ENCODE results near the gene PARP3. TPM values are rescaled to one million over a fixed set of nuclear protein-coding genes. Genes with fewer than 3 reads are reported as not detected.

Gene PARP3
- total and polyA plus RNA-seq, 10 of the 15 experiments (the other 5 are each of a cell fraction or from before 2014, with no cell fraction given), result 2.1 to 31.2 (median 19.5) TPM

DNA sequence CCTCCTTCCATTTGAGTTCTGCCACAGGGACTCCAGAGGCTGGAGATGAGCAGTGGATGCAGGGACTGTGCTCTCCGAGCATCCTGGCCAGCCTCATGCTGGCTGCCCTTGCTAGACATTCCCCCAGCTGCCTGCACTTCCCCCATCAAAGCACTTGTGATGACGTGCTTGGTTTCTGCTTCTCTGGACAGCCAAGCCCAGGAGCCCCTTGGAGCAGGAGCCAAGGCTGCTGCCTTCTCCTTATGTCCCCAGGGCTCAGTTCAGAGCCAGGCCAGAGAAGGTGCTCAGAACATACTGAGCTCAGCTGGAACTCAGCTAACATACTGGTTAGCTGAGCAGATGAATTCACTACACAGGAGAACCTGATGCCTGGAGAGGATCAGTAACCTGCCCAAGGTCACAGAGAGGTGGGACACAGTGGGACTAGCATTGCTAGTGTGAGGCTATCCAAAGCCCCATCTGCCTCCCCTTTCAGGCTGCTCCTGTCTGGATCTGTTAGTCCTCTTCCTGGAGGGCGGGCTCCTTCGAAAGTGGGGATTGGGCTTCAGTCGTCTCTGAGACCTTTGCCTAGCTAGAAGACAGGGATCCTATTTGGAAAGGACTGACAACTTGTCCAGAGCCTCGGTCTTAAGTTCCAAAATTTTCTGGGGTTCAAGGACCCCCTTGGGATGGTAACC is 20.8 kb downstream of the PARP3 start (continued):
- TF ChIP-seq, protein P1, sequence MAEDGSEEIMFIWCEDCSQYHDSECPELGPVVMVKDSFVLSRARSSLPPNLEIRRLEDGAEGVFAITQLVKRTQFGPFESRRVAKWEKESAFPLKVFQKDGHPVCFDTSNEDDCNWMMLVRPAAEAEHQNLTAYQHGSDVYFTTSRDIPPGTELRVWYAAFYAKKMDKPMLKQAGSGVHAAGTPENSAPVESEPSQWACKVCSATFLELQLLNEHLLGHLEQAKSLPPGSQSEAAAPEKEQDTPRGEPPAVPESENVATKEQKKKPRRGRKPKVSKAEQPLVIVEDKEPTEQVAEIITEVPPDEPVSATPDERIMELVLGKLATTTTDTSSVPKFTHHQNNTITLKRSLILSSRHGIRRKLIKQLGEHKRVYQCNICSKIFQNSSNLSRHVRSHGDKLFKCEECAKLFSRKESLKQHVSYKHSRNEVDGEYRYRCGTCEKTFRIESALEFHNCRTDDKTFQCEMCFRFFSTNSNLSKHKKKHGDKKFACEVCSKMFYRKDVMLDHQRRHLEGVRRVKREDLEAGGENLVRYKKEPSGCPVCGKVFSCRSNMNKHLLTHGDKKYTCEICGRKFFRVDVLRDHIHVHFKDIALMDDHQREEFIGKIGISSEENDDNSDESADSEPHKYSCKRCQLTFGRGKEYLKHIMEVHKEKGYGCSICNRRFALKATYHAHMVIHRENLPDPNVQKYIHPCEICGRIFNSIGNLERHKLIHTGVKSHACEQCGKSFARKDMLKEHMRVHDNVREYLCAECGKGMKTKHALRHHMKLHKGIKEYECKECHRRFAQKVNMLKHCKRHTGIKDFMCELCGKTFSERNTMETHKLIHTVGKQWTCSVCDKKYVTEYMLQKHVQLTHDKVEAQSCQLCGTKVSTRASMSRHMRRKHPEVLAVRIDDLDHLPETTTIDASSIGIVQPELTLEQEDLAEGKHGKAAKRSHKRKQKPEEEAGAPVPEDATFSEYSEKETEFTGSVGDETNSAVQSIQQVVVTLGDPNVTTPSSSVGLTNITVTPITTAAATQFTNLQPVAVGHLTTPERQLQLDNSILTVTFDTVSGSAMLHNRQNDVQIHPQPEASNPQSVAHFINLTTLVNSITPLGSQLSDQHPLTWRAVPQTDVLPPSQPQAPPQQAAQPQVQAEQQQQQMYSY (CRISPR knock-in tag; IDR thresholded peaks at IDR 0.05), result no peak
- TF ChIP-seq RCOR1 (conservative IDR thresholded peaks at IDR 0.05; ENCODE audit: low read depth, low read length) (no peak), RAD21 (IDR thresholded peaks at IDR 0.05; ENCODE audit: insufficient read depth, low read depth, low read length) (no peak), ASH2L (IDR thresholded peaks at IDR 0.05; ENCODE audit: borderline replicate concordance, low read depth) (no peak)

DNA sequence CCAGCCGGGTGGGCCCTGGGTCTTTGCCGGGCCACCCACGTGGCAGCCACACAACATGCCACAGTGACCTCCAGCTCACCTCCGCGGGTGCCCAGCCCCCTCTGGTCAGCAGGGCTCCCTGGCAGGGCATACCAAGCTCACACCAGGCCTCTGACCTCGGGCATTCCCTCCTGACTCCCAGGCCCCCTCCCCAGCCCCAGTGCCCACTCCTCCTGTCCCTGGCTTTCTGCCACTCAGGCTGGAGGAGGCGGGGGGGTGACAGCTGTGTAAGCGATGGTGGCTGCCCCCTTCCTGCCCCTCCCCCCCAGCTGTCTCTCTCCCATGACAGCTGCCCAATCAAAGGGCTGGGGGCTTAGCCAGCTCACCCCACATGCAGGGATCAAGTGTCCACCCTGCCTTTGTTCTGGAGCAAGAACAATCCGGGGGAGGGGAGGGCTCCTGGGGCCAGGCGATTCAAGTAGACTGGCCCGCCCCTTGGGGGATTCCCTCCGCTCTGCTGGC is 21.8 kb downstream of the PARP3 start:
- DNase-seq (ENCODE audit: low read depth, low spot score) (no peak), ATAC-seq (no peak), FAIRE-seq (no peak)
- H3K79me2 ChIP-seq (ENCODE audit: control insufficient read depth, insufficient read depth, low read length), result no peaks in the 10 kb centered on the region
- H3K4me1 ChIP-seq (ENCODE audit: control insufficient read depth, insufficient read depth, low read length), result peaks cover 6% of the 10 kb centered on the region; the same call in 1 of the 2 replicates
- SMC1A ChIA-PET (ENCODE audit: uncharacterized antibody, unreplicated experiment), result interaction anchor here (1.2 to 1.5 kb wide), 2 partner anchors 11 to 13 kb away, joined by 3 to 4 read pairs; partner anchors contain the start of gene ABHD14A
- 46% methylated on average over 10 of the region's 12 CpGs for WGBS (ENCODE audit: insufficient coverage, insufficient replicate concordance, low lambda C conversion rate, missing lambda C conversion rate)
- no peak overlapping the region for H3K4me2 ChIP-seq (ENCODE audit: control insufficient read depth, insufficient read depth)
- RAD21 ChIA-PET (ENCODE audit: unreplicated experiment), result no interaction called here
- in situ Hi-C loops (cut with MboI) (no loop called here), intact Hi-C loops (cut with micrococcal nuclease; ENCODE audit: unreplicated experiment) (no loop called here)
- POLR2A ChIA-PET, result no interaction called here
- no peak overlapping the region for H3K9ac ChIP-seq (ENCODE audit: control insufficient read depth, insufficient read depth, low read length)
- CTCF ChIA-PET, result interaction anchor here (1.3 kb wide), 1 partner anchor 10 kb away, joined by 6 read pairs; the partner anchor contains the start of gene ABHD14B
- no peak overlapping the region for H3K4me3 ChIP-seq
- H3K27ac ChIP-seq (ENCODE audit: control insufficient read depth, insufficient read depth), result no peak overlapping the region
- no peaks in the 10 kb centered on the region for H3K36me3 ChIP-seq (ENCODE audit: control insufficient read depth in 2 of 2, insufficient read depth in 2 of 2, low read length in 1 of 2)
- no peaks in the 10 kb centered on the region for H3K9me3 ChIP-seq (replicated peaks; ENCODE audit: control insufficient read depth, insufficient read depth, low read length)
- no peak overlapping the region for H2AFZ ChIP-seq (ENCODE audit: control insufficient read depth, low read depth, low read length)
- no peaks in the 10 kb centered on the region for H4K20me1 ChIP-seq (ENCODE audit: control insufficient read depth, insufficient read depth)
- BruUV-seq (replicated peaks), result no TSS peak
- no peaks in the 10 kb centered on the region; a peak in 2 of 4 replicates for H3K27me3 ChIP-seq (replicated peaks in 1 of 2; ENCODE audit: control insufficient read depth in 2 of 2, insufficient read depth in 2 of 2, low read length in 1 of 2)
- TF ChIP-seq MYC (IDR thresholded peaks at IDR 0.05; ENCODE audit: insufficient read depth, insufficient read length, insufficient replicate concordance, low read length, severe bottlenecking) (no peak), RUNX3 (IDR thresholded peaks at IDR 0.05; ENCODE audit: low read length) (no peak), ETV6 (conservative IDR thresholded peaks at IDR 0.05 in 1 of 2, IDR thresholded peaks at IDR 0.05 in 1 of 2; ENCODE audit: borderline replicate concordance in 1 of 2, low read depth in 1 of 2) (no peak), ZNF274 (IDR thresholded peaks at IDR 0.05; ENCODE audit: insufficient read depth, insufficient read length) (no peak), ZNF384 (IDR thresholded peaks at IDR 0.05; ENCODE audit: borderline replicate concordance, low read depth, low read length) (no peak), CEBPB (IDR thresholded peaks at IDR 0.05; ENCODE audit: borderline replicate concordance in 1 of 2, low read depth in 2 of 2, low read length in 2 of 2) (no peak), RCOR1 (conservative IDR thresholded peaks at IDR 0.05; ENCODE audit: low read depth, low read length) (no peak)
- TF ChIP-seq, protein P2, sequence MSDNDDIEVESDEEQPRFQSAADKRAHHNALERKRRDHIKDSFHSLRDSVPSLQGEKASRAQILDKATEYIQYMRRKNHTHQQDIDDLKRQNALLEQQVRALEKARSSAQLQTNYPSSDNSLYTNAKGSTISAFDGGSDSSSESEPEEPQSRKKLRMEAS (IDR thresholded peaks at IDR 0.05; ENCODE audit: low read depth, low read length), result no peak
- TF ChIP-seq, protein P3, sequence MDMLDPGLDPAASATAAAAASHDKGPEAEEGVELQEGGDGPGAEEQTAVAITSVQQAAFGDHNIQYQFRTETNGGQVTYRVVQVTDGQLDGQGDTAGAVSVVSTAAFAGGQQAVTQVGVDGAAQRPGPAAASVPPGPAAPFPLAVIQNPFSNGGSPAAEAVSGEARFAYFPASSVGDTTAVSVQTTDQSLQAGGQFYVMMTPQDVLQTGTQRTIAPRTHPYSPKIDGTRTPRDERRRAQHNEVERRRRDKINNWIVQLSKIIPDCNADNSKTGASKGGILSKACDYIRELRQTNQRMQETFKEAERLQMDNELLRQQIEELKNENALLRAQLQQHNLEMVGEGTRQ (IDR thresholded peaks at IDR 0.05; ENCODE audit: borderline replicate concordance, low read depth, low read length), result no peak
- TF ChIP-seq, protein P4, sequence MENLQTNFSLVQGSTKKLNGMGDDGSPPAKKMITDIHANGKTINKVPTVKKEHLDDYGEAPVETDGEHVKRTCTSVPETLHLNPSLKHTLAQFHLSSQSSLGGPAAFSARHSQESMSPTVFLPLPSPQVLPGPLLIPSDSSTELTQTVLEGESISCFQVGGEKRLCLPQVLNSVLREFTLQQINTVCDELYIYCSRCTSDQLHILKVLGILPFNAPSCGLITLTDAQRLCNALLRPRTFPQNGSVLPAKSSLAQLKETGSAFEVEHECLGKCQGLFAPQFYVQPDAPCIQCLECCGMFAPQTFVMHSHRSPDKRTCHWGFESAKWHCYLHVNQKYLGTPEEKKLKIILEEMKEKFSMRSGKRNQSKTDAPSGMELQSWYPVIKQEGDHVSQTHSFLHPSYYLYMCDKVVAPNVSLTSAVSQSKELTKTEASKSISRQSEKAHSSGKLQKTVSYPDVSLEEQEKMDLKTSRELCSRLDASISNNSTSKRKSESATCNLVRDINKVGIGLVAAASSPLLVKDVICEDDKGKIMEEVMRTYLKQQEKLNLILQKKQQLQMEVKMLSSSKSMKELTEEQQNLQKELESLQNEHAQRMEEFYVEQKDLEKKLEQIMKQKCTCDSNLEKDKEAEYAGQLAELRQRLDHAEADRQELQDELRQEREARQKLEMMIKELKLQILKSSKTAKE (IDR thresholded peaks at IDR 0.05; ENCODE audit: low read depth, poor library complexity, severe bottlenecking), result no peak

All from GM12878 (cell line).